HepG2 (cell line): ENCODE results near the gene RAB9A. TPM values are rescaled to one million over a fixed set of nuclear protein-coding genes. Genes with fewer than 3 reads are reported as not detected.
"Not testable (repeated sequence)": the region's sequence is repeated elsewhere in the genome, so short reads cannot be mapped to it uniquely, and the experiment has no call there.

Source experiments
- ATAC-seq: fragments of 200-7000 bp; cut with Tn5 transposase; 3 replicates; pipeline ENCODE4 v1.9.1; 2020; ENCODE audit warnings: mild to moderate bottlenecking, moderate library complexity
- BruUV-seq: library from RNA; stranded (reverse); fragments of 400-500 nt; replicated peaks from 2 replicates; lab custom pipeline; 2021; lab: Mats Ljungman, UMichigan
- CTCF ChIA-PET: fragments of 300-600 bp; formaldehyde crosslinking; extraction: SDS; loops from one replicate; lab custom pipeline; 2021; ENCODE audit warnings: low total read pairs, inconsistent platforms, low intra/inter-chr PET ratio; lab: Yijun Ruan, JAX
- POLR2A ChIA-PET: fragments of 350-600 bp; sonication (Branson Sonifier 250); formaldehyde crosslinking; loops from one replicate; lab custom pipeline; 2020; ENCODE audit warnings: antibody characterized with exemption, inconsistent platforms; lab: Yijun Ruan, JAX
- DNase-seq: peaks from one replicate; pipeline ENCODE4 v3.0.0-alpha.2; 2015; ENCODE audit warnings: low spot score
- FAIRE-seq: peaks from 3 replicates; lab custom pipeline; 2011; peaks lifted over from hg19 to GRCh38; lab: Jason Lieb, UNC
- H2AFZ ChIP-seq: one replicate; pipeline ENCODE4 v1.6.1; 2011; ENCODE audit warnings: low read length, inconsistent platforms
- H3K27ac ChIP-seq: fragments of 300-600 bp; 3 replicates; pipeline ENCODE4 v1.8.0; 2011; ENCODE audit warnings: mixed run types, mild to moderate bottlenecking, mixed read lengths, low read length, inconsistent platforms; ENCODE audit not compliant: insufficient read depth; ENCODE audit errors: extremely low read length
- H3K27me3 ChIP-seq, 2 experiments: fragments of 200-600 bp in 1 of 2; 2 replicates in 1 of 2; 3 replicates in 1 of 2; pipeline versions ENCODE4 v1.6.0 to v1.8.0; 2011; ENCODE audit warnings: low read length in 2 of 2, mild to moderate bottlenecking in 2 of 2, moderate library complexity in 2 of 2, inconsistent platforms in 1 of 2; ENCODE audit not compliant: insufficient read depth in 2 of 2, control insufficient read depth in 1 of 2
- H3K36me3 ChIP-seq, 2 experiments: fragments of 200-600 bp in 1 of 2; replicated peaks in 1 of 2; 2 replicates in 1 of 2; 3 replicates in 1 of 2; pipeline versions ENCODE4 v1.5.1 to v1.8.0; 2011; ENCODE audit warnings: low read length in 2 of 2, inconsistent platforms in 1 of 2; ENCODE audit not compliant: insufficient read depth in 2 of 2, control insufficient read depth in 1 of 2
- H3K4me1 ChIP-seq: 2 replicates; pipeline ENCODE4 v1.5.1; 2012; ENCODE audit warnings: low read length, inconsistent platforms; ENCODE audit not compliant: insufficient read depth
- H3K4me2 ChIP-seq: 2 replicates; pipeline ENCODE4 v1.6.0; 2011; ENCODE audit warnings: low read depth, low read length, inconsistent platforms
- H3K4me3 ChIP-seq, 3 experiments: fragments of 200-600 bp in 1 of 3; sonication (generic), shearing (Covaris generic) in 1 of 3; replicated peaks in 1 of 3; 2 replicates each; pipeline ENCODE4 v1.5.1; 2011 to 2016; ENCODE audit warnings: low read length in 3 of 3, inconsistent platforms in 2 of 3, low read depth in 2 of 3, mild to moderate bottlenecking in 2 of 3, control low read depth in 1 of 3, mixed read lengths in 1 of 3; ENCODE audit not compliant: insufficient read depth in 1 of 3
- H3K79me2 ChIP-seq: one replicate; pipeline ENCODE4 v1.6.1; 2011; ENCODE audit warnings: low read length, inconsistent platforms; ENCODE audit not compliant: insufficient read depth
- H3K9ac ChIP-seq: 2 replicates; pipeline ENCODE4 v1.6.0; 2011; ENCODE audit warnings: mild to moderate bottlenecking, low read depth, low read length, inconsistent platforms; ENCODE audit not compliant: insufficient read depth
- H3K9me3 ChIP-seq: 2 replicates; pipeline ENCODE4 v1.5.1; 2012; ENCODE audit warnings: mild to moderate bottlenecking, low read length
- H4K20me1 ChIP-seq: 2 replicates; pipeline ENCODE4 v1.6.0; 2011; ENCODE audit warnings: inconsistent platforms, mild to moderate bottlenecking, low read length, moderate library complexity; ENCODE audit not compliant: insufficient read depth
- KAT7 ChIP-seq: IDR thresholded peaks from 2 replicates; pipeline ENCODE4 v1.6.1; 2018; ENCODE audit warnings: borderline replicate concordance, missing compliant biosample characterization
- KLF13 ChIP-seq: sonication (generic); formaldehyde crosslinking; IDR thresholded peaks from 2 replicates; pipeline ENCODE4 v1.4.0; 2020; ENCODE audit warnings: mild to moderate bottlenecking, missing genetic modification reagents
- MXI1 ChIP-seq: IDR thresholded peaks from 3 replicates; pipeline ENCODE4 v1.6.1; 2012; ENCODE audit warnings: low read depth, low read length, inconsistent platforms, borderline replicate concordance
- POLR2G ChIP-seq: fragments of 200-400 bp; formaldehyde crosslinking; IDR thresholded peaks from 2 replicates; pipeline ENCODE4 v1.6.1; 2018; ENCODE audit warnings: mild to moderate bottlenecking, low read depth, low read length, moderate library complexity
- SP4 ChIP-seq: sonication (generic); formaldehyde crosslinking; IDR thresholded peaks from 2 replicates; pipeline ENCODE4 v1.8.1; 2023; ENCODE audit warnings: mild to moderate bottlenecking, missing genetic modification reagents
- ZMYM4 ChIP-seq: sonication (generic); formaldehyde crosslinking; IDR thresholded peaks from 2 replicates; pipeline ENCODE4 v1.8.1; 2023; ENCODE audit warnings: mild to moderate bottlenecking, missing genetic modification reagents
- WGBS: methylation state at CpG from one replicate; pipeline ENCODE4 v1.1.6; 2017; ENCODE audit warnings: low lambda C conversion rate; 5-methylcytosine and 5-hydroxymethylcytosine counted together
- in situ Hi-C: cut with HindIII; loops from 2 replicates; pipeline ENCODE4 v1.10.0; 2017; ENCODE audit warnings: low pct_unique_long_range_greater_than_20kb; ENCODE audit not compliant: extremely low pct_ligation_motif_present
- intact Hi-C: fragments of 100-400 bp; cut with micrococcal nuclease; formaldehyde crosslinking; loops from one replicate; pipeline ENCODE4 v1.10.0; 2022; ENCODE audit not compliant: unreplicated experiment
- polyA plus RNA-seq, 8 experiments: library from polyadenylated mRNA; depleted of rRNA in 3 of 8; stranded (reverse) in 7 of 8; unstranded in 1 of 8; fragments of >200 nt; fragmentation: Illumina TruSeq in 4 of 8; extraction: Trizol in 4 of 8; gene quantifications; 2 replicates each; pipeline versions ENCODE4 v1.2.1 to v1.2.3, GENCODE V29; 2011 to 2016; ENCODE audit warnings: low read depth in 4 of 8, missing spikeins in 1 of 8, mixed read lengths in 1 of 8; ENCODE audit not compliant: insufficient read depth in 1 of 8
- total RNA-seq, 5 experiments: library from RNA; depleted of rRNA; stranded (reverse); fragments of >200 nt; fragmentation: Illumina TruSeq; extraction: Trizol; gene quantifications; 2 replicates each; pipeline ENCODE4 v1.2.3, GENCODE V29; 2016; ENCODE audit warnings: low read depth in 1 of 5
- TF ChIP-seq, protein P1 (sequence below): sonication (generic); formaldehyde crosslinking; IDR thresholded peaks from 2 replicates; pipeline ENCODE4 v1.4.0; 2020; ENCODE audit warnings: mild to moderate bottlenecking, missing genetic modification reagents
- TF ChIP-seq, protein P2 (sequence below): sonication (generic); formaldehyde crosslinking; IDR thresholded peaks from 2 replicates; pipeline ENCODE4 v1.9.0; 2021; ENCODE audit warnings: mild to moderate bottlenecking, missing genetic modification reagents
- TF ChIP-seq, protein P3 (sequence below): IDR thresholded peaks from 2 replicates; pipeline ENCODE4 v1.6.1; 2012; ENCODE audit warnings: low read length, improper control_type of control experiment

Gene RAB9A
- total and polyA plus RNA-seq, 2 of the 13 experiments (the other 11 are each of a cell fraction or from before 2014, with no cell fraction given): 10.5 to 23.1 TPM

DNA sequence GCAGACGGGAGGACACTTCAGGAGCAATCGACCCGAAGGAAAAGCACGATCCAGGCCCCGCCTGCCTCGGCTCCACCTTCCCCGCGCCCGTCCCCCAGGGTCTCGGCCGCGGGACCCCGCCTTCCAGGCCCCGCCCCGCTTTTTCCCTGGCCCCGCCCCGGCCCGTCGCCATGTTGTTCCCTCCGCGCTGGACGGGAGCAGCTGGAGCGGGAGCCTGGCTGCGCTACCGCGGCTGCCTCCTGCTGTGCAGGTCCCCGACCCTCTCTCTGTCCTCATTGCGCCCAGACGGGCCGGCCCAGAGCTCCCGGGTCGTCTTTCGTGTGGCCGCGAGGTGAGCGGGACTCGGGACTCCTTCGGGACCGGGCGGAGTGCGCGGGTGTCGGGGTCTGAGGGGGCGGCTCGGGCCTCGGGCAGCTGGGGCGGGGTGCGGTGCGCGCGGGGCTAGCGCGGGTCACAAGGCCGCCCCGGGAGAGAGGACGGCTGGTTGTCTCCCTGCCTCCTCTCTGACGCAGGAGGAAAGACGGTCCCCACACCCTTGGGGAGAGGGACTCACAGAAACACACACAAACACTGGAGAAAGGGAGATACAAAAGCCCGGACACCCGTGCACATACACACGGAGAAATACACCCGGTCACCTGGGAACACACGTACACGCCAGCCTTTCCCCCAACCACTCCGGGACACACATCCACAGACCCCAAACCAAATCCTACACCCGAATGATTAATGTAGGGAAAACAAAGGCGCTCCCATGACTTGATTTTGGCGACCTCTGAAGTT lies at the start of gene RAB9A (continued):
- TF ChIP-seq, protein P1, sequence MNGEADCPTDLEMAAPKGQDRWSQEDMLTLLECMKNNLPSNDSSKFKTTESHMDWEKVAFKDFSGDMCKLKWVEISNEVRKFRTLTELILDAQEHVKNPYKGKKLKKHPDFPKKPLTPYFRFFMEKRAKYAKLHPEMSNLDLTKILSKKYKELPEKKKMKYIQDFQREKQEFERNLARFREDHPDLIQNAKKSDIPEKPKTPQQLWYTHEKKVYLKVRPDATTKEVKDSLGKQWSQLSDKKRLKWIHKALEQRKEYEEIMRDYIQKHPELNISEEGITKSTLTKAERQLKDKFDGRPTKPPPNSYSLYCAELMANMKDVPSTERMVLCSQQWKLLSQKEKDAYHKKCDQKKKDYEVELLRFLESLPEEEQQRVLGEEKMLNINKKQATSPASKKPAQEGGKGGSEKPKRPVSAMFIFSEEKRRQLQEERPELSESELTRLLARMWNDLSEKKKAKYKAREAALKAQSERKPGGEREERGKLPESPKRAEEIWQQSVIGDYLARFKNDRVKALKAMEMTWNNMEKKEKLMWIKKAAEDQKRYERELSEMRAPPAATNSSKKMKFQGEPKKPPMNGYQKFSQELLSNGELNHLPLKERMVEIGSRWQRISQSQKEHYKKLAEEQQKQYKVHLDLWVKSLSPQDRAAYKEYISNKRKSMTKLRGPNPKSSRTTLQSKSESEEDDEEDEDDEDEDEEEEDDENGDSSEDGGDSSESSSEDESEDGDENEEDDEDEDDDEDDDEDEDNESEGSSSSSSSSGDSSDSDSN: peak; percentile 88
- TF ChIP-seq KAT7 (CRISPR knock-in tag) (no peak), KLF13 (CRISPR knock-in tag) (no peak), SP4 (CRISPR knock-in tag) (peak; percentile 60; the same call in 1 of the 2 replicates), ZMYM4 (0 out of 2 replicates have a peak, but pooled peaks have one; percentile 33), POLR2G (peak; percentile 82), MXI1 (peak; percentile 15; the same call in 1 of the 3 replicates)
- TF ChIP-seq, protein P2, sequence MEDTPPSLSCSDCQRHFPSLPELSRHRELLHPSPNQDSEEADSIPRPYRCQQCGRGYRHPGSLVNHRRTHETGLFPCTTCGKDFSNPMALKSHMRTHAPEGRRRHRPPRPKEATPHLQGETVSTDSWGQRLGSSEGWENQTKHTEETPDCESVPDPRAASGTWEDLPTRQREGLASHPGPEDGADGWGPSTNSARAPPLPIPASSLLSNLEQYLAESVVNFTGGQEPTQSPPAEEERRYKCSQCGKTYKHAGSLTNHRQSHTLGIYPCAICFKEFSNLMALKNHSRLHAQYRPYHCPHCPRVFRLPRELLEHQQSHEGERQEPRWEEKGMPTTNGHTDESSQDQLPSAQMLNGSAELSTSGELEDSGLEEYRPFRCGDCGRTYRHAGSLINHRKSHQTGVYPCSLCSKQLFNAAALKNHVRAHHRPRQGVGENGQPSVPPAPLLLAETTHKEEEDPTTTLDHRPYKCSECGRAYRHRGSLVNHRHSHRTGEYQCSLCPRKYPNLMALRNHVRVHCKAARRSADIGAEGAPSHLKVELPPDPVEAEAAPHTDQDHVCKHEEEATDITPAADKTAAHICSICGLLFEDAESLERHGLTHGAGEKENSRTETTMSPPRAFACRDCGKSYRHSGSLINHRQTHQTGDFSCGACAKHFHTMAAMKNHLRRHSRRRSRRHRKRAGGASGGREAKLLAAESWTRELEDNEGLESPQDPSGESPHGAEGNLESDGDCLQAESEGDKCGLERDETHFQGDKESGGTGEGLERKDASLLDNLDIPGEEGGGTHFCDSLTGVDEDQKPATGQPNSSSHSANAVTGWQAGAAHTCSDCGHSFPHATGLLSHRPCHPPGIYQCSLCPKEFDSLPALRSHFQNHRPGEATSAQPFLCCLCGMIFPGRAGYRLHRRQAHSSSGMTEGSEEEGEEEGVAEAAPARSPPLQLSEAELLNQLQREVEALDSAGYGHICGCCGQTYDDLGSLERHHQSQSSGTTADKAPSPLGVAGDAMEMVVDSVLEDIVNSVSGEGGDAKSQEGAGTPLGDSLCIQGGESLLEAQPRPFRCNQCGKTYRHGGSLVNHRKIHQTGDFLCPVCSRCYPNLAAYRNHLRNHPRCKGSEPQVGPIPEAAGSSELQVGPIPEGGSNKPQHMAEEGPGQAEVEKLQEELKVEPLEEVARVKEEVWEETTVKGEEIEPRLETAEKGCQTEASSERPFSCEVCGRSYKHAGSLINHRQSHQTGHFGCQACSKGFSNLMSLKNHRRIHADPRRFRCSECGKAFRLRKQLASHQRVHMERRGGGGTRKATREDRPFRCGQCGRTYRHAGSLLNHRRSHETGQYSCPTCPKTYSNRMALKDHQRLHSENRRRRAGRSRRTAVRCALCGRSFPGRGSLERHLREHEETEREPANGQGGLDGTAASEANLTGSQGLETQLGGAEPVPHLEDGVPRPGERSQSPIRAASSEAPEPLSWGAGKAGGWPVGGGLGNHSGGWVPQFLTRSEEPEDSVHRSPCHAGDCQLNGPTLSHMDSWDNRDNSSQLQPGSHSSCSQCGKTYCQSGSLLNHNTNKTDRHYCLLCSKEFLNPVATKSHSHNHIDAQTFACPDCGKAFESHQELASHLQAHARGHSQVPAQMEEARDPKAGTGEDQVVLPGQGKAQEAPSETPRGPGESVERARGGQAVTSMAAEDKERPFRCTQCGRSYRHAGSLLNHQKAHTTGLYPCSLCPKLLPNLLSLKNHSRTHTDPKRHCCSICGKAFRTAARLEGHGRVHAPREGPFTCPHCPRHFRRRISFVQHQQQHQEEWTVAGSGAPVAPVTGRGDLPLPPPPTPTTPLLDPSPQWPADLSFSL (CRISPR knock-in tag): no peak
- TF ChIP-seq, protein P3, sequence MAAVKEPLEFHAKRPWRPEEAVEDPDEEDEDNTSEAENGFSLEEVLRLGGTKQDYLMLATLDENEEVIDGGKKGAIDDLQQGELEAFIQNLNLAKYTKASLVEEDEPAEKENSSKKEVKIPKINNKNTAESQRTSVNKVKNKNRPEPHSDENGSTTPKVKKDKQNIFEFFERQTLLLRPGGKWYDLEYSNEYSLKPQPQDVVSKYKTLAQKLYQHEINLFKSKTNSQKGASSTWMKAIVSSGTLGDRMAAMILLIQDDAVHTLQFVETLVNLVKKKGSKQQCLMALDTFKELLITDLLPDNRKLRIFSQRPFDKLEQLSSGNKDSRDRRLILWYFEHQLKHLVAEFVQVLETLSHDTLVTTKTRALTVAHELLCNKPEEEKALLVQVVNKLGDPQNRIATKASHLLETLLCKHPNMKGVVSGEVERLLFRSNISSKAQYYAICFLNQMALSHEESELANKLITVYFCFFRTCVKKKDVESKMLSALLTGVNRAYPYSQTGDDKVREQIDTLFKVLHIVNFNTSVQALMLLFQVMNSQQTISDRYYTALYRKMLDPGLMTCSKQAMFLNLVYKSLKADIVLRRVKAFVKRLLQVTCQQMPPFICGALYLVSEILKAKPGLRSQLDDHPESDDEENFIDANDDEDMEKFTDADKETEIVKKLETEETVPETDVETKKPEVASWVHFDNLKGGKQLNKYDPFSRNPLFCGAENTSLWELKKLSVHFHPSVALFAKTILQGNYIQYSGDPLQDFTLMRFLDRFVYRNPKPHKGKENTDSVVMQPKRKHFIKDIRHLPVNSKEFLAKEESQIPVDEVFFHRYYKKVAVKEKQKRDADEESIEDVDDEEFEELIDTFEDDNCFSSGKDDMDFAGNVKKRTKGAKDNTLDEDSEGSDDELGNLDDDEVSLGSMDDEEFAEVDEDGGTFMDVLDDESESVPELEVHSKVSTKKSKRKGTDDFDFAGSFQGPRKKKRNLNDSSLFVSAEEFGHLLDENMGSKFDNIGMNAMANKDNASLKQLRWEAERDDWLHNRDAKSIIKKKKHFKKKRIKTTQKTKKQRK: no peak

DNA sequence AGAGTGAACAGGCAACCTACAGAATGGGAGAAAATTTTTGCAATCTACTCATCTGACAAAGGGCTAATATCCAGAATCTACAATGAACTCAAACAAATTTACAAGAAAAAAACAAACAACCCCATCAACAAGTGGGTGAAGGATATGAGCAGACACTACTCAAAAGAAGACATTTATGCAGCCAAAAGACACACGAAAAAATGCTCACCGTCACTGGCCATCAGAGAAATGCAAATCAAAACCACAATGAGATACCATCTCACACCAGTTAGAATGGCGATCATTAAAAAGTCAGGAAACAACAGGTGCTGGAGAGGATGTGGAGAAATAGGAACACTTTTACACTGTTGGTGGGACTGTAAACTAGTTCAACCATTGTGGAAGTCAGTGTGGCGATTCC lies 47.2 kb upstream of the RAB9A start:
- CTCF ChIA-PET: not testable (repeated sequence)

More for the DNA sequence above, 47.2 kb upstream of the RAB9A start:
- FAIRE-seq, H3K79me2 ChIP-seq, BruUV-seq, DNase-seq, ATAC-seq, H3K4me3 ChIP-seq, H3K36me3 ChIP-seq, H3K4me2 ChIP-seq, H3K4me1 ChIP-seq, POLR2A ChIA-PET, H3K27ac ChIP-seq, H4K20me1 ChIP-seq, H2AFZ ChIP-seq, H3K27me3 ChIP-seq, H3K9ac ChIP-seq, H3K9me3 ChIP-seq, intact Hi-C loops: not testable (repeated sequence)
- 5% methylated on average over 2 of the region's 4 CpGs for WGBS
- in situ Hi-C loops: loop anchor here (10.0 kb wide), 1 partner anchor 127 kb away; no protein-coding TSS in a partner anchor
